GM23248 (cell line): ENCODE data around the gene DUOXA1.

Source experiments
- EZH2 ChIP-seq: fragments of 200-600 bp; sonication (generic); IDR thresholded peaks from 2 replicates; pipeline ENCODE4 v1.6.1; 2018; ENCODE audit warnings: antibody characterized with exemption, mild to moderate bottlenecking; ENCODE audit not compliant: insufficient read depth, poor library complexity, severe bottlenecking
- EZH2phosphoT487 ChIP-seq: fragments of 200-600 bp; sonication (generic); IDR thresholded peaks from 2 replicates; pipeline ENCODE4 v1.6.1; 2018; ENCODE audit warnings: antibody characterized with exemption, moderate library complexity, mild to moderate bottlenecking, low read depth; ENCODE audit not compliant: insufficient read depth

DNA sequence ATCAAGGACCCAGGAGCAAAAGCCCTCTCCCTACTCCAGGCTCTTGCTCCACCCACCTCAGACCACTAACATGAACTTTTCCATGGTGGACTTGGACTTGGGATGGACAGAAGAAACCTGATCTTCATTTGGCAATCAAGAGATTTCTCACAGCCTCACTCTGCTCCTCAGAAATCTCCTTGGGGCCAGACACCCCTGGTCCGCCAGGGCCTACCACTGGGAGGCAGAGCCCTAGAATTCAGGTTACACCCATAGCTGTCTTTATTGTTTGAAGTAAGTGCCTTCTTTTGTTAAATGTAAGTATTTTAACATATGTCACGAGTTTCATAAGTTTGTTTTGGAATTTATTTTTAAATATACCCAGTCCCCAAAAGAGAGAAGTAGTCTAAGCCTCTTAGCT lies 44.9 kb upstream of the DUOXA1 start:
- TF ChIP-seq EZH2 (no peak), EZH2phosphoT487 (no peak)
